SK-N-MC (cell line): ENCODE data around the gene DNAH10.

Experiments
- EZH2 ChIP-seq: fragments of 200-600 bp; sonication (generic); IDR thresholded peaks from one replicate; pipeline ENCODE4 v1.6.1; 2017; ENCODE audit warnings: antibody characterized with exemption
- POLR2AphosphoS5 ChIP-seq: IDR thresholded peaks from 2 replicates; pipeline ENCODE4 v1.6.1; 2012; ENCODE audit warnings: mild to moderate bottlenecking, low read depth, low read length, borderline replicate concordance

DNA sequence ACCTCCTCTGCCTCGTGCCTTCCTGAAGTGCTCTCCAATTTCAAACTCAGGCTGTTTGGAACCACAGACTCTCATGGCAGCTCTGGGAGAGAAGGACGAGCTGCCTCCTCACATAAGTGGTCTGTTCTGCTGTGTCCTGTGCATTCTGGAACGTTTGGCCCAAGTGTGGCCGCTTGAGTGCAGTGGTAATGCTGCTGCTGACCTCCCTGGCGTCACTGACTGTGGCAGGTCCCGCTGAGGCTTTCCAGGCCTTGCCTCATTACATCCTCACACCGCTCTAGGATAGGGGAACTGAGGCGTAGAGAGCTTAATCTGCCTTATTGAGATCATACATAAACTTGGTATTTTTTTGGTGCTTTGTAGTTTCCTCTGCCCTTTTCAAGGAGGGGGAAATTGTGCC is 196.4 kb downstream of the DNAH10 start:
- TF ChIP-seq POLR2AphosphoS5 (no peak), EZH2 (no peak)
